ENCODE measurements around the gene THNSL1. TPM values are rescaled to one million over a fixed set of nuclear protein-coding genes. Genes with fewer than 3 reads are reported as not detected.
A peak's percentile ranks its signal among the peaks of the same experiment; 100 is the strongest.

The THNSL1 gene
- total and polyA plus RNA-seq, 9 of the 15 experiments (the other 6 are each of a cell fraction or from before 2014, with no cell fraction given) = 4.5 to 8.6 (median 6.3) TPM

DNA sequence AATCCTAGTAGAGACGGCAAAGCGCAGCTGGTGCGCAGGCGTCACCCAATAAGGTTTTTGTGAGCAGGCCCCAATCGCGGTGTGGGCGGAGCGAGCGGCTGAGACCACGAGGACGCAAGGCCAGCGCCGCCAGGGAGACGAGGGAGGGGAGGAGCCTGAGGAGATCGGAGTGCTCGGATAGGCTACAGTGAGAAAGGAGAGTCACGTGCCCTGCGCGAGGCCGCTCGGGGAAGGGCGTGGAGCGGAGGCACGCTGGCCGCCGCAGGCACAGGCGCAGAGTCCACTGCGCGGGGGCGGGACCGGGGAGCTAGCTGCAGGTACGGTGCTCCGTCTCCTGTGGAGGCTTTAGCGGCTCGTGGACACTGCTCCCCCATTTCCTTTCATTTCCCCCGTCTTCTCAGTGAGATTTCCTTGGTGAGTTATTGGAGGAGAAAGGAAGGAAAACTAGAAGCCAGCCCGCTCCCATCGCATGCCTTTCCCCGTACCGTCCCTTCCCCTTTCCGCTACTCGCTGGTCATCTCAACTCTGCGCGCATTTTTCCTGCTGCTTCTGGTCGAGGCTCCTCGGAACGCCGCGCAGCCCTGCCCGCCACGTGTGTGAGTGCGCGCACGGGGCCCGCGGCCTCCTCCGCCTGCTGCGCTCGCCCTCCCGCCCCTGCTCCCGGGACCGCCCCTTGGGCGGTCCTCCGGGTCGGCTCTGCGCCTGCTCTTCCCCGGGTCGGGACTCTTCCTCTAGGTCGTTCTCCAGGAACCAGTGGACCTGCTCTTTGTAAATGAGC is at the start of gene THNSL1 (continued):
- TF ChIP-seq PTBP1 (IDR thresholded peaks at IDR 0.05; ENCODE audit: low read depth, low read length) = 0 out of 2 replicates have a peak, but pooled peaks have one; percentile 59
- TF ChIP-seq ZNF282 (CRISPR knock-in tag; IDR thresholded peaks at IDR 0.05) = peak; percentile 80; the same call in 1 of the 2 replicates
- TF ChIP-seq FOXJ3 (CRISPR knock-in tag; IDR thresholded peaks at IDR 0.05) = no peak; the same call in 1 of the 2 replicates
- TF ChIP-seq KDM5B (IDR thresholded peaks at IDR 0.05; ENCODE audit: insufficient replicate concordance, low read depth, low read length) = peak; percentile 91
- TF ChIP-seq, protein P1, sequence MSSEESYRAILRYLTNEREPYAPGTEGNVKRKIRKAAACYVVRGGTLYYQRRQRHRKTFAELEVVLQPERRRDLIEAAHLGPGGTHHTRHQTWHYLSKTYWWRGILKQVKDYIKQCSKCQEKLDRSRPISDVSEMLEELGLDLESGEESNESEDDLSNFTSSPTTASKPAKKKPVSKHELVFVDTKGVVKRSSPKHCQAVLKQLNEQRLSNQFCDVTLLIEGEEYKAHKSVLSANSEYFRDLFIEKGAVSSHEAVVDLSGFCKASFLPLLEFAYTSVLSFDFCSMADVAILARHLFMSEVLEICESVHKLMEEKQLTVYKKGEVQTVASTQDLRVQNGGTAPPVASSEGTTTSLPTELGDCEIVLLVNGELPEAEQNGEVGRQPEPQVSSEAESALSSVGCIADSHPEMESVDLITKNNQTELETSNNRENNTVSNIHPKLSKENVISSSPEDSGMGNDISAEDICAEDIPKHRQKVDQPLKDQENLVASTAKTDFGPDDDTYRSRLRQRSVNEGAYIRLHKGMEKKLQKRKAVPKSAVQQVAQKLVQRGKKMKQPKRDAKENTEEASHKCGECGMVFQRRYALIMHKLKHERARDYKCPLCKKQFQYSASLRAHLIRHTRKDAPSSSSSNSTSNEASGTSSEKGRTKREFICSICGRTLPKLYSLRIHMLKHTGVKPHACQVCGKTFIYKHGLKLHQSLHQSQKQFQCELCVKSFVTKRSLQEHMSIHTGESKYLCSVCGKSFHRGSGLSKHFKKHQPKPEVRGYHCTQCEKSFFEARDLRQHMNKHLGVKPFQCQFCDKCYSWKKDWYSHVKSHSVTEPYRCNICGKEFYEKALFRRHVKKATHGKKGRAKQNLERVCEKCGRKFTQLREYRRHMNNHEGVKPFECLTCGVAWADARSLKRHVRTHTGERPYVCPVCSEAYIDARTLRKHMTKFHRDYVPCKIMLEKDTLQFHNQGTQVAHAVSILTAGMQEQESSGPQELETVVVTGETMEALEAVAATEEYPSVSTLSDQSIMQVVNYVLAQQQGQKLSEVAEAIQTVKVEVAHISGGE (CRISPR knock-in tag; IDR thresholded peaks at IDR 0.05) = peak in 1 of 3 experiments; percentile 72; a peak in 1 of 6 replicates
- no peak for TF ChIP-seq NELFE (IDR thresholded peaks at IDR 0.05; ENCODE audit: insufficient read depth, insufficient read length)
- no peak for TF ChIP-seq U2AF1 (optimal IDR thresholded peaks at IDR 0.05; ENCODE audit: low read depth, low read length)
- no peak for TF ChIP-seq TFAM (CRISPR knock-in tag; conservative IDR thresholded peaks at IDR 0.05)
- peak; percentile 95 for TF ChIP-seq ZNF263 (CRISPR knock-in tag; IDR thresholded peaks at IDR 0.05; ENCODE audit: borderline replicate concordance)
- TF ChIP-seq ARNT (IDR thresholded peaks at IDR 0.05) = no peak
- no peak for TF ChIP-seq ARHGAP35 (IDR thresholded peaks at IDR 0.05; ENCODE audit: partially characterized antibody)
- TF ChIP-seq, protein P2, sequence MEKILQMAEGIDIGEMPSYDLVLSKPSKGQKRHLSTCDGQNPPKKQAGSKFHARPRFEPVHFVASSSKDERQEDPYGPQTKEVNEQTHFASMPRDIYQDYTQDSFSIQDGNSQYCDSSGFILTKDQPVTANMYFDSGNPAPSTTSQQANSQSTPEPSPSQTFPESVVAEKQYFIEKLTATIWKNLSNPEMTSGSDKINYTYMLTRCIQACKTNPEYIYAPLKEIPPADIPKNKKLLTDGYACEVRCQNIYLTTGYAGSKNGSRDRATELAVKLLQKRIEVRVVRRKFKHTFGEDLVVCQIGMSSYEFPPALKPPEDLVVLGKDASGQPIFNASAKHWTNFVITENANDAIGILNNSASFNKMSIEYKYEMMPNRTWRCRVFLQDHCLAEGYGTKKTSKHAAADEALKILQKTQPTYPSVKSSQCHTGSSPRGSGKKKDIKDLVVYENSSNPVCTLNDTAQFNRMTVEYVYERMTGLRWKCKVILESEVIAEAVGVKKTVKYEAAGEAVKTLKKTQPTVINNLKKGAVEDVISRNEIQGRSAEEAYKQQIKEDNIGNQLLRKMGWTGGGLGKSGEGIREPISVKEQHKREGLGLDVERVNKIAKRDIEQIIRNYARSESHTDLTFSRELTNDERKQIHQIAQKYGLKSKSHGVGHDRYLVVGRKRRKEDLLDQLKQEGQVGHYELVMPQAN (IDR thresholded peaks at IDR 0.05; ENCODE audit: borderline replicate concordance) = peak; percentile 94
- no peak for TF ChIP-seq SIRT6 (IDR thresholded peaks at IDR 0.05; ENCODE audit: low read depth, low read length)
- no peak for TF ChIP-seq DIDO1 (tag; IDR thresholded peaks at IDR 0.05; ENCODE audit: low read depth)
- TF ChIP-seq ZNF24 (IDR thresholded peaks at IDR 0.05) = no peak
- TF ChIP-seq SAFB2 (IDR thresholded peaks at IDR 0.05; ENCODE audit: borderline replicate concordance, low read depth, low read length, severe bottlenecking) = no peak
- TF ChIP-seq, protein P3, sequence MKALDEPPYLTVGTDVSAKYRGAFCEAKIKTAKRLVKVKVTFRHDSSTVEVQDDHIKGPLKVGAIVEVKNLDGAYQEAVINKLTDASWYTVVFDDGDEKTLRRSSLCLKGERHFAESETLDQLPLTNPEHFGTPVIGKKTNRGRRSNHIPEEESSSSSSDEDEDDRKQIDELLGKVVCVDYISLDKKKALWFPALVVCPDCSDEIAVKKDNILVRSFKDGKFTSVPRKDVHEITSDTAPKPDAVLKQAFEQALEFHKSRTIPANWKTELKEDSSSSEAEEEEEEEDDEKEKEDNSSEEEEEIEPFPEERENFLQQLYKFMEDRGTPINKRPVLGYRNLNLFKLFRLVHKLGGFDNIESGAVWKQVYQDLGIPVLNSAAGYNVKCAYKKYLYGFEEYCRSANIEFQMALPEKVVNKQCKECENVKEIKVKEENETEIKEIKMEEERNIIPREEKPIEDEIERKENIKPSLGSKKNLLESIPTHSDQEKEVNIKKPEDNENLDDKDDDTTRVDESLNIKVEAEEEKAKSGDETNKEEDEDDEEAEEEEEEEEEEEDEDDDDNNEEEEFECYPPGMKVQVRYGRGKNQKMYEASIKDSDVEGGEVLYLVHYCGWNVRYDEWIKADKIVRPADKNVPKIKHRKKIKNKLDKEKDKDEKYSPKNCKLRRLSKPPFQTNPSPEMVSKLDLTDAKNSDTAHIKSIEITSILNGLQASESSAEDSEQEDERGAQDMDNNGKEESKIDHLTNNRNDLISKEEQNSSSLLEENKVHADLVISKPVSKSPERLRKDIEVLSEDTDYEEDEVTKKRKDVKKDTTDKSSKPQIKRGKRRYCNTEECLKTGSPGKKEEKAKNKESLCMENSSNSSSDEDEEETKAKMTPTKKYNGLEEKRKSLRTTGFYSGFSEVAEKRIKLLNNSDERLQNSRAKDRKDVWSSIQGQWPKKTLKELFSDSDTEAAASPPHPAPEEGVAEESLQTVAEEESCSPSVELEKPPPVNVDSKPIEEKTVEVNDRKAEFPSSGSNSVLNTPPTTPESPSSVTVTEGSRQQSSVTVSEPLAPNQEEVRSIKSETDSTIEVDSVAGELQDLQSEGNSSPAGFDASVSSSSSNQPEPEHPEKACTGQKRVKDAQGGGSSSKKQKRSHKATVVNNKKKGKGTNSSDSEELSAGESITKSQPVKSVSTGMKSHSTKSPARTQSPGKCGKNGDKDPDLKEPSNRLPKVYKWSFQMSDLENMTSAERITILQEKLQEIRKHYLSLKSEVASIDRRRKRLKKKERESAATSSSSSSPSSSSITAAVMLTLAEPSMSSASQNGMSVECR (CRISPR knock-in tag; IDR thresholded peaks at IDR 0.05) = peak; percentile 93
